Medulla oblongata (tissue), 1 donor: ENCODE measurements around the gene TMEM165.

Source experiments
- DNase-seq: peaks from one replicate; pipeline ENCODE4 v3.0.0-alpha.2; 2015; ENCODE audit errors: extremely low spot score

TMEM165 gene

GRCh38 chr4:55458164-55458563 is 62.4 kb downstream of the TMEM165 start:
- no peak for DNase-seq

GRCh38 chr4:55458611-55459010 is 62.9 kb downstream of the TMEM165 start:
- no peak for DNase-seq

GRCh38 chr4:55466001-55466400 is 70.2 kb downstream of the TMEM165 start:
- DNase-seq: no peak

GRCh38 chr4:55468724-55469123 is 73.0 kb downstream of the TMEM165 start:
- DNase-seq: no peak

- no peak for DNase-seq
These were observed 74.2 kb downstream of the TMEM165 start for GRCh38 chr4:55469979-55470378.
